Fibroblast of lung (primary cell): Measurements from ENCODE around the gene EPC2. TPM values are rescaled to one million over a fixed set of nuclear protein-coding genes. Genes with fewer than 3 reads are reported as not detected.

Experiments used
- DNase-seq, 2 donors: peaks; one replicate each; pipeline versions ENCODE4 v3.0.0 to v3.0.0-alpha.2; 2010; ENCODE audit warnings: low read depth in 2 of 2
- H2AFZ ChIP-seq: 2 replicates; pipeline ENCODE4 v1.5.1; 2012; ENCODE audit warnings: low read length, control low read depth, inconsistent platforms
- H3K27ac ChIP-seq: 2 replicates; pipeline ENCODE4 v1.5.1; 2011; ENCODE audit warnings: low read length, control low read depth; ENCODE audit not compliant: insufficient read depth
- H3K27me3 ChIP-seq: 2 replicates; pipeline ENCODE4 v1.5.1; 2011; ENCODE audit warnings: mild to moderate bottlenecking, low read length; ENCODE audit not compliant: control insufficient read depth, insufficient read depth
- H3K36me3 ChIP-seq: 2 replicates; pipeline ENCODE4 v1.5.1; 2011; ENCODE audit warnings: low read length; ENCODE audit not compliant: control insufficient read depth, insufficient read depth
- H3K4me1 ChIP-seq: 2 replicates; pipeline ENCODE4 v1.5.1; 2011; ENCODE audit warnings: low read length; ENCODE audit not compliant: control insufficient read depth, insufficient read depth; ENCODE audit errors: extremely low read depth
- H3K4me2 ChIP-seq: 2 replicates; pipeline ENCODE4 v1.5.1; 2011; ENCODE audit warnings: low read length, control low read depth; ENCODE audit not compliant: insufficient read depth; ENCODE audit errors: extremely low read depth
- H3K4me3 ChIP-seq, 4 experiments: fragments of 200-600 bp in 1 of 4; sonication (generic) in 1 of 4; replicated peaks in 1 of 4; 2 replicates each; pipeline ENCODE4 v1.5.1; 2011 to 2016; ENCODE audit warnings: low read length in 4 of 4, low read depth in 3 of 4, mild to moderate bottlenecking in 3 of 4, control low read depth in 2 of 4, inconsistent platforms in 1 of 4, mixed read lengths in 1 of 4; ENCODE audit not compliant: insufficient read depth in 1 of 4; ENCODE audit errors: control extremely low read depth in 1 of 4
- H3K79me2 ChIP-seq: 2 replicates; pipeline ENCODE4 v1.5.1; 2012; ENCODE audit warnings: mild to moderate bottlenecking, low read length, inconsistent platforms; ENCODE audit not compliant: control insufficient read depth, insufficient read depth
- H3K9ac ChIP-seq: 2 replicates; pipeline ENCODE4 v1.5.1; 2011; ENCODE audit warnings: mild to moderate bottlenecking, low read length, control low read depth; ENCODE audit not compliant: insufficient read depth
- H3K9me3 ChIP-seq: 2 replicates; pipeline ENCODE4 v1.5.1; 2012; ENCODE audit warnings: low read depth, low read length; ENCODE audit not compliant: control insufficient read depth, insufficient read depth
- H4K20me1 ChIP-seq: 2 replicates; pipeline ENCODE4 v1.5.1; 2011; ENCODE audit warnings: low read length; ENCODE audit not compliant: control insufficient read depth, insufficient read depth; ENCODE audit errors: extremely low read depth
- EZH2 ChIP-seq: IDR thresholded peaks from 2 replicates; pipeline ENCODE4 v1.5.1; 2012; ENCODE audit warnings: low read length, control low read depth, mild to moderate bottlenecking; ENCODE audit errors: missing control alignments
- polyA plus RNA-seq, 2 donors: library from polyadenylated mRNA; depleted of rRNA in 1 of 2; stranded (reverse) in 1 of 2; unstranded in 1 of 2; fragments of >200 nt; gene quantifications; 2 replicates each; pipeline ENCODE4 v1.2.1, GENCODE V29; 2011 to 2012; ENCODE audit warnings: missing spikeins in 1 of 2
- total RNA-seq: library from RNA; depleted of rRNA; stranded (reverse); fragments of >200 nt; gene quantifications from 2 replicates; pipeline ENCODE4 v1.2.1, GENCODE V29; 2014
- TF ChIP-seq, protein P1 (sequence below), 2 donors: IDR thresholded peaks in 1 of 2; conservative IDR thresholded peaks in 1 of 2; 1 replicate in 1 of 2; 2 replicates in 1 of 2; pipeline ENCODE4 v1.5.1; 2011 to 2012; ENCODE audit warnings: low read length in 2 of 2, control low read depth in 1 of 2, inconsistent platforms in 1 of 2, low read depth in 1 of 2, mild to moderate bottlenecking in 1 of 2

The EPC2 gene
- total and polyA plus RNA-seq, 2 donors (not counting 1 experiment from before 2014, with no cell fraction given), result 19.6 to 22.8 TPM

DNA sequence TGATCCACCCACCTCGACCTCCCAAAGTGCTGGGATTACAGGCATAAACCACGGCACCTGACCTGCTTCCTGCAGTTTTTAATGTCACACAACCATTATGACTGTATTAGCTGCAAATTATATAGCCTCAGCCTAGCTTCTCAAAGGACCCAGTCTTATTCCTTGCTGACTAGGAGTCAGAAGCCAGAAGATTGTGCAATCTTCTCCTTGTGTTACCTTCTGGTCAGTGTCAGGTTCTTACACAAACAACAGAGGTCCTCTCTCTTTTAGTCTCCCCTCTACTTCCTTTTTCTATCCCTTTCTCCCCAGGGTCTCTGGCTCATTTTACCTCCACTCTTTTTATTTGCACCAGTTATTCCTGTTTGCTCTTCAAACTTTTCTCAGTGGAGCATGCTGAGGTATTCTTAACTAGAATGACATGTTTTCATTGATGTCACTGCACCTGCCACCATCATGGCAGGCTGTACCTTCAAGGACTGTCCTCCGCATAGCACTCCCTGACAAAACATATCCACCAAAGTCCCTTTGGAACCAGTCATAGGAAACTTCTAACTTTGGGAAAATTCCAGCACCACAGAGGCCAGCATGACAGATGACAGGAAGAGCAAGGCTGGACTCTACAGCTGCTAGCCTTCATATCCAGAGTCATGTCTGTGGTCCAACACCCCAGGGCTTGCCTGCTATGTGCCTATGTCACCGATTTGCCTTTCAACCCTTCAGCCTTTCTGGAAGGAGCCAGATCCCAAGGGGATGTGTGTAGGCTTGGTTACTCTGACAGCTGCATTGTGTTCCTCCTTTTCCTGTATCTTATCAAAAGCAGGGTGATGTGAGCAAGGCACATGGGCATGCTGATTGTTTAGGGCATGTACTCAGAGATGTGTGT, 45.2 kb upstream of the EPC2 start:
- no peak overlapping the region for H2AFZ ChIP-seq
- DNase-seq, result no peak
- no peak overlapping the region for H3K9ac ChIP-seq
- no peaks in the 10 kb centered on the region for H3K4me1 ChIP-seq
- TF ChIP-seq, protein P1, sequence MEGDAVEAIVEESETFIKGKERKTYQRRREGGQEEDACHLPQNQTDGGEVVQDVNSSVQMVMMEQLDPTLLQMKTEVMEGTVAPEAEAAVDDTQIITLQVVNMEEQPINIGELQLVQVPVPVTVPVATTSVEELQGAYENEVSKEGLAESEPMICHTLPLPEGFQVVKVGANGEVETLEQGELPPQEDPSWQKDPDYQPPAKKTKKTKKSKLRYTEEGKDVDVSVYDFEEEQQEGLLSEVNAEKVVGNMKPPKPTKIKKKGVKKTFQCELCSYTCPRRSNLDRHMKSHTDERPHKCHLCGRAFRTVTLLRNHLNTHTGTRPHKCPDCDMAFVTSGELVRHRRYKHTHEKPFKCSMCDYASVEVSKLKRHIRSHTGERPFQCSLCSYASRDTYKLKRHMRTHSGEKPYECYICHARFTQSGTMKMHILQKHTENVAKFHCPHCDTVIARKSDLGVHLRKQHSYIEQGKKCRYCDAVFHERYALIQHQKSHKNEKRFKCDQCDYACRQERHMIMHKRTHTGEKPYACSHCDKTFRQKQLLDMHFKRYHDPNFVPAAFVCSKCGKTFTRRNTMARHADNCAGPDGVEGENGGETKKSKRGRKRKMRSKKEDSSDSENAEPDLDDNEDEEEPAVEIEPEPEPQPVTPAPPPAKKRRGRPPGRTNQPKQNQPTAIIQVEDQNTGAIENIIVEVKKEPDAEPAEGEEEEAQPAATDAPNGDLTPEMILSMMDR (conservative IDR thresholded peaks at IDR 0.05 in 1 of 2, IDR thresholded peaks at IDR 0.05 in 1 of 2; ENCODE audit: low read depth in 1 of 2, low read length in 2 of 2), result no peak
- no peak for TF ChIP-seq EZH2
- no peak overlapping the region for H3K4me3 ChIP-seq
- H3K4me2 ChIP-seq, result no peak overlapping the region
- no peaks in the 10 kb centered on the region for H3K79me2 ChIP-seq
- no peaks in the 10 kb centered on the region for H3K27me3 ChIP-seq
- no peaks in the 10 kb centered on the region for H3K9me3 ChIP-seq
- no peak overlapping the region for H3K27ac ChIP-seq
- H4K20me1 ChIP-seq, result no peaks in the 10 kb centered on the region
- no peaks in the 10 kb centered on the region for H3K36me3 ChIP-seq

DNA sequence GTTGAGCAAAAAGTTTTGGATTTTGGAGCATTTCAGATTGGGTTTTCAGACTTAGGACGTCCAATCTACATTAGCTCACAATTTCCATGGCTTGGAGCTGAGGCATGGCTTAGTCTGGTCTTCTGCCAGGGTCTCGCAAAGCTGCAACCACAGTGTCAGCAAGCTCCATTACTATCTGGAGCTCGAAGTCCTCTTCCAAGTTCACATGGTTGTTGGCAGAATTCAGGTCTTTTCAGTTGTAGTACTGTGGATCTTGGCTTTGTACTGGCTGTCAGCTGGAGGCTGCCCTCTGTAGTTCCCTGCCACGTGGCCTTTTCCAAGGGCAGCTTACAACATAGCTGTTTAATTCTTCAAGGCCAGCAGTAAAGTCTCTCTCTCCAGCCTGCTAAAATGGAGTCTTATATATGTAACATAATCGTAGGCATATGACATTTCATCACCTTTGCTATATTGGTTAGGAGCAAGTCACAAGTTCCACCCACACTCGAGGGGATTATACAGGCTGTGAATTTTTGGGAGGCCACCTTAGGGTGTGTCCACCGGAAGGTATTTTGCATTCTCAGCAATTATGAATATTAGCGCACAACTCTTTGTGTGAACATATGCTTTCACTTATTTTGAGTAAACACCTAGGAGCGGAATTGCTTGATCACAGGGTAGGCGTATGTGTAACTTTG, 41.5 kb upstream of the EPC2 start:
- no peaks in the 10 kb centered on the region for H3K4me1 ChIP-seq
- H3K4me3 ChIP-seq, result no peak overlapping the region
- no peaks in the 10 kb centered on the region for H4K20me1 ChIP-seq
- no peaks in the 10 kb centered on the region for H3K79me2 ChIP-seq
- no peak overlapping the region for H2AFZ ChIP-seq
- H3K9me3 ChIP-seq, result no peaks in the 10 kb centered on the region
- H3K36me3 ChIP-seq, result no peaks in the 10 kb centered on the region
- TF ChIP-seq, protein P1 (conservative IDR thresholded peaks at IDR 0.05 in 1 of 2, IDR thresholded peaks at IDR 0.05 in 1 of 2; ENCODE audit: low read depth in 1 of 2, low read length in 2 of 2), result no peak
- no peak for TF ChIP-seq EZH2
- H3K4me2 ChIP-seq, result no peak overlapping the region
- DNase-seq, result no peak
- no peaks in the 10 kb centered on the region for H3K27me3 ChIP-seq
- H3K27ac ChIP-seq, result no peak overlapping the region
- no peak overlapping the region for H3K9ac ChIP-seq

DNA sequence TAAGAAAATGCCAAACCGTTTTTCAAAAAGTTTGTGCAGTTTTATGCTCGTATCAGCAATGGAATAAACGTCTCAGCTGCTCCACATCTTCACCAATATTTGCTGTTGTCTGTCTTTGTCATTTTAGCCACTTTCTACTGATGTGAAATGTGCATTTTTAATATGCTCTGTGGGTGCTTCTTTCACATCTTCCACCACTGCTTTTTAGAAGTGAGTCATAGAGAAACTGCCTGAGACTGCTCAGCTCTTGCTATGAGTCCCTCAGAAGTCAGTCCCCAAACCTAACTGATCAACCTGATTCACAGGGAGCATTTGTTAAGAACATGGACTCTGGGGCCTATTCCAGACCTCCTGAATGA, 41.0 kb upstream of the EPC2 start:
- no peak for DNase-seq

More for the DNA sequence above, 41.0 kb upstream of the EPC2 start:
- Histone ChIP-seq H3K27me3 (no peaks in the 10 kb centered on the region), H4K20me1 (no peaks in the 10 kb centered on the region), H3K27ac (no peak overlapping the region), H3K9me3 (no peaks in the 10 kb centered on the region), H3K79me2 (no peaks in the 10 kb centered on the region), H3K4me1 (no peaks in the 10 kb centered on the region), H2AFZ (no peak overlapping the region), H3K9ac (no peak overlapping the region), H3K4me2 (no peak overlapping the region), H3K36me3 (no peaks in the 10 kb centered on the region), H3K4me3 (no peak overlapping the region)
- no peak for TF ChIP-seq EZH2
- TF ChIP-seq, protein P1 (conservative IDR thresholded peaks at IDR 0.05 in 1 of 2, IDR thresholded peaks at IDR 0.05 in 1 of 2; ENCODE audit: low read depth in 1 of 2, low read length in 2 of 2), result no peak
